Liver (tissue), 9 donors: Measurements from ENCODE around the gene HOXB8. TPM values are rescaled to one million over a fixed set of nuclear protein-coding genes. Genes with fewer than 3 reads are reported as not detected.

Experiments
- DNase-seq: peaks from one replicate; pipeline ENCODE4 v3.0.0-alpha.2; 2017; ENCODE audit warnings: low spot score
- H3K27ac ChIP-seq, 2 donors: one replicate each; pipeline ENCODE4 v1.7.0; 2013; ENCODE audit warnings: inconsistent platforms in 2 of 2, low read length in 2 of 2, control low read depth in 1 of 2, low read depth in 1 of 2, mild to moderate bottlenecking in 1 of 2
- H3K27me3 ChIP-seq, 4 donors: one replicate each; pipeline versions ENCODE4 v1.6.1 to v1.7.0; 2013; ENCODE audit warnings: low read length in 3 of 4, inconsistent platforms in 1 of 4, mild to moderate bottlenecking in 1 of 4, moderate library complexity in 1 of 4; ENCODE audit not compliant: control insufficient read depth in 4 of 4, insufficient read depth in 4 of 4
- H3K36me3 ChIP-seq, 4 donors: one replicate each; pipeline versions ENCODE4 v1.6.1 to v1.7.0; 2013; ENCODE audit warnings: low read length in 3 of 4, mild to moderate bottlenecking in 3 of 4, low read depth in 1 of 4, moderate library complexity in 1 of 4; ENCODE audit not compliant: control insufficient read depth in 4 of 4, insufficient read depth in 3 of 4
- H3K4me1 ChIP-seq, 4 donors: one replicate each; pipeline versions ENCODE4 v1.6.1 to v1.7.0; 2013; ENCODE audit warnings: low read length in 3 of 4, mild to moderate bottlenecking in 3 of 4, moderate library complexity in 1 of 4; ENCODE audit not compliant: control insufficient read depth in 4 of 4, insufficient read depth in 4 of 4
- H3K4me3 ChIP-seq, 3 donors: one replicate each; pipeline versions ENCODE4 v1.6.1 to v1.7.0; 2013; ENCODE audit warnings: low read length in 3 of 3, control low read depth in 1 of 3, low read depth in 1 of 3, mild to moderate bottlenecking in 1 of 3
- H3K9ac ChIP-seq, 2 donors: one replicate each; pipeline ENCODE4 v1.7.0; 2013; ENCODE audit warnings: low read length in 2 of 2, mild to moderate bottlenecking in 2 of 2, moderate library complexity in 2 of 2, control low read depth in 1 of 2, low read depth in 1 of 2
- H3K9me3 ChIP-seq, 4 donors: one replicate each; pipeline versions ENCODE4 v1.6.1 to v1.7.0; 2013; ENCODE audit warnings: low read length in 3 of 4; ENCODE audit not compliant: control insufficient read depth in 4 of 4
- ATF3 ChIP-seq: IDR thresholded peaks from 2 replicates; pipeline ENCODE4 v1.6.1; 2016; ENCODE audit warnings: antibody characterized with exemption
- CTCF ChIP-seq: fragments of 150-350 bp; IDR thresholded peaks from 2 replicates; pipeline ENCODE4 v1.5.1; 2017; ENCODE audit warnings: improper control_type of control experiment, low read depth, low read length; ENCODE audit not compliant: missing input control
- EGR1 ChIP-seq, 2 donors: IDR thresholded peaks; 2 replicates each; pipeline ENCODE4 v1.6.1; 2016 to 2018; ENCODE audit warnings: antibody characterized with exemption in 2 of 2, low read depth in 2 of 2
- FOXA1 ChIP-seq: IDR thresholded peaks from 2 replicates; pipeline ENCODE4 v1.6.1; 2016; ENCODE audit warnings: antibody characterized with exemption
- FOXA2 ChIP-seq: IDR thresholded peaks from 2 replicates; pipeline ENCODE4 v1.6.1; 2016; ENCODE audit warnings: antibody characterized with exemption
- GABPA ChIP-seq, 2 donors: IDR thresholded peaks in 1 of 2; conservative IDR thresholded peaks in 1 of 2; 2 replicates each; pipeline ENCODE4 v1.6.1; 2016; ENCODE audit warnings: antibody characterized with exemption in 2 of 2, mild to moderate bottlenecking in 1 of 2, moderate library complexity in 1 of 2
- HNF4A ChIP-seq, 2 donors: conservative IDR thresholded peaks; 2 replicates each; pipeline ENCODE4 v1.6.1; 2016; ENCODE audit warnings: antibody characterized with exemption in 2 of 2, mild to moderate bottlenecking in 2 of 2
- HNF4G ChIP-seq: IDR thresholded peaks from 2 replicates; pipeline ENCODE4 v1.6.1; 2016; ENCODE audit warnings: antibody characterized with exemption
- JUND ChIP-seq, 2 donors: IDR thresholded peaks; 2 replicates each; pipeline ENCODE4 v1.6.1; 2016; ENCODE audit warnings: antibody characterized with exemption in 2 of 2
- MAX ChIP-seq: IDR thresholded peaks from 2 replicates; pipeline ENCODE4 v1.6.1; 2016; ENCODE audit warnings: antibody characterized with exemption
- NR2F2 ChIP-seq: IDR thresholded peaks from 2 replicates; pipeline ENCODE4 v1.6.1; 2016; ENCODE audit warnings: antibody characterized with exemption
- RAD21 ChIP-seq, 2 donors: IDR thresholded peaks; 2 replicates each; pipeline ENCODE4 v1.6.1; 2016; ENCODE audit warnings: antibody characterized with exemption in 2 of 2, mild to moderate bottlenecking in 2 of 2
- REST ChIP-seq: IDR thresholded peaks from 2 replicates; pipeline ENCODE4 v1.6.1; 2016; ENCODE audit warnings: antibody characterized with exemption, mild to moderate bottlenecking
- RXRA ChIP-seq, 2 donors: IDR thresholded peaks; 2 replicates each; pipeline ENCODE4 v1.6.1; 2017 to 2018; ENCODE audit warnings: antibody characterized with exemption in 2 of 2, mild to moderate bottlenecking in 1 of 2
- SP1 ChIP-seq: IDR thresholded peaks from 2 replicates; pipeline ENCODE4 v1.6.1; 2018; ENCODE audit warnings: antibody characterized with exemption, mild to moderate bottlenecking
- TAF1 ChIP-seq: conservative IDR thresholded peaks from 2 replicates; pipeline ENCODE4 v1.6.1; 2016; ENCODE audit warnings: antibody characterized with exemption, mild to moderate bottlenecking
- YY1 ChIP-seq: IDR thresholded peaks from 2 replicates; pipeline ENCODE4 v1.6.1; 2016; ENCODE audit warnings: antibody characterized with exemption, mild to moderate bottlenecking
- ZBTB33 ChIP-seq: IDR thresholded peaks from 2 replicates; pipeline ENCODE4 v1.6.1; 2016; ENCODE audit warnings: antibody characterized with exemption
- WGBS: extraction: QIAGEN DNeasy Blood & Tissue Kit; methylation state at CpG from one replicate; pipeline ENCODE4 v1.1.7; 2013; 5-methylcytosine and 5-hydroxymethylcytosine counted together
- polyA plus RNA-seq, 2 donors: library from polyadenylated mRNA; stranded (reverse) in 1 of 2; unstranded in 1 of 2; fragments of 200-250 nt in 1 of 2; fragments of >200 nt in 1 of 2; fragmentation: Nextera tagmentation in 1 of 2; extraction: Ambion mirVana in 1 of 2; gene quantifications; one replicate each; pipeline versions ENCODE4 v1.2.1 to v1.2.3, GENCODE V29; 2013 to 2015
- total RNA-seq, 2 donors: library from RNA; depleted of rRNA; stranded (reverse); fragments of >200 nt; gene quantifications; one replicate each; pipeline ENCODE4 v1.2.3, GENCODE V29; 2014
- donor health status: healthy.
- donor health status: healthy.
- donor health status: healthy.
- donor health status: healthy.
- donor health status: healthy.

HOXB8 gene
- total and polyA plus RNA-seq, 4 donors, result not detected

- 11% methylated on average over 29 of the region's 29 CpGs for WGBS
- H3K27me3 ChIP-seq, result peaks cover 21 to 41% (median 29%) of the 10 kb centered on the region in 4 donors
- no peaks in the 10 kb centered on the region for H3K9me3 ChIP-seq
- H3K4me3 ChIP-seq, result no peak overlapping the region
- TF ChIP-seq REST, result no peak
- TF ChIP-seq RXRA (IDR thresholded peaks at IDR 0.05), result no peak
- TF ChIP-seq YY1, result no peak
- no peak for TF ChIP-seq ATF3
- no peak for TF ChIP-seq FOXA1
- no peak for TF ChIP-seq HNF4A (conservative IDR thresholded peaks at IDR 0.05)
- no peak for TF ChIP-seq GABPA (IDR thresholded peaks at IDR 0.05 in 1 of 2, conservative IDR thresholded peaks at IDR 0.05 in 1 of 2)
- no peak for TF ChIP-seq NR2F2
- no peak for TF ChIP-seq SP1
- TF ChIP-seq FOXA2, result no peak
- TF ChIP-seq ZBTB33, result no peak
- TF ChIP-seq RAD21 (IDR thresholded peaks at IDR 0.05), result no peak
- TF ChIP-seq TAF1, result no peak
- TF ChIP-seq MAX, result no peak
- TF ChIP-seq JUND (IDR thresholded peaks at IDR 0.05), result no peak
- no peak for TF ChIP-seq CTCF
- TF ChIP-seq HNF4G, result no peak
- TF ChIP-seq EGR1 (IDR thresholded peaks at IDR 0.05; ENCODE audit: low read depth in 2 of 2), result no peak
- H3K36me3 ChIP-seq, result no peaks in the 10 kb centered on the region
- DNase-seq, result no peak
- no peak overlapping the region for H3K9ac ChIP-seq
- H3K27ac ChIP-seq, result no peak overlapping the region
- H3K4me1 ChIP-seq, result peaks cover 0 to 1% (median 0%) of the 10 kb centered on the region in 4 donors
These were observed 26.5 kb upstream of the HOXB8 start for GRCh38 chr17:48641541-48642058.
